Vagina (tissue), 2 donors: Measurements from ENCODE around the gene UGT1A6.

Experiments
- POLR2A ChIP-seq, 2 donors: fragments of 450-650 bp; IDR thresholded peaks; one replicate each; pipeline ENCODE4 v1.6.1; 2017; ENCODE audit warnings: antibody characterized with exemption in 2 of 2, mild to moderate bottlenecking in 2 of 2, moderate library complexity in 2 of 2
- TF ChIP-seq, protein P1 (sequence below), 3 experiments: fragments of 450-650 bp in 2 of 3; fragments of 200-600 bp in 1 of 3; sonication (generic) in 1 of 3; IDR thresholded peaks; one replicate each; pipeline ENCODE4 v1.5.1; 2017 to 2019; ENCODE audit warnings: antibody characterized with exemption in 3 of 3, mild to moderate bottlenecking in 2 of 3, moderate library complexity in 2 of 3

DNA sequence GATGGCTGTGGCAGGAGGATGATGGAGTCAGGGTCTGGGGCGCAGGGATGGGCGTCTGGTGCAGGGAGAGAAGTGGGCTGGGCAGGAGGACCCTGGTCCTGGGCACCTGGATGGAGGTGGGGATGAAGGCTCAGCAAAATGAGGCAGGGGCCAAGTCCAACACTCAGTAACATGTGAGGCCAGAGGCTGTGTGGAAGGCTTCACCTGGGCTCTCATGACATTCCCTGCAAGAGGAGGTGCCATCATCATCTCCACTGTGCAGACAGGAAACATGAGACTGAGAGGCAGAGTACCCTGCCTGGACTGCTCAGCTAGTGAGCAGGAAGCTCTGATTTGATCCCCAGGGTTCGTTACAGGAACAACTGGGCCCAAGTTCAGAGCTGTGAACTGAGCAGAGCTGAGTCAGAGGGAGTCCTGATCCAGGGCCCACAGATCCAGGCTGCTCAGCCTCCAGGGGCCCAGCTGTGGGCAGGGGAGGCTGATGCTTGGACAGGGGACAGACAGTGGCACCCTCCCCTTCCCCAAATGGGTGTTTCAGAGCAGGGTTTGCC is 124.7 kb downstream of the UGT1A6 start:
- TF ChIP-seq, protein P1, sequence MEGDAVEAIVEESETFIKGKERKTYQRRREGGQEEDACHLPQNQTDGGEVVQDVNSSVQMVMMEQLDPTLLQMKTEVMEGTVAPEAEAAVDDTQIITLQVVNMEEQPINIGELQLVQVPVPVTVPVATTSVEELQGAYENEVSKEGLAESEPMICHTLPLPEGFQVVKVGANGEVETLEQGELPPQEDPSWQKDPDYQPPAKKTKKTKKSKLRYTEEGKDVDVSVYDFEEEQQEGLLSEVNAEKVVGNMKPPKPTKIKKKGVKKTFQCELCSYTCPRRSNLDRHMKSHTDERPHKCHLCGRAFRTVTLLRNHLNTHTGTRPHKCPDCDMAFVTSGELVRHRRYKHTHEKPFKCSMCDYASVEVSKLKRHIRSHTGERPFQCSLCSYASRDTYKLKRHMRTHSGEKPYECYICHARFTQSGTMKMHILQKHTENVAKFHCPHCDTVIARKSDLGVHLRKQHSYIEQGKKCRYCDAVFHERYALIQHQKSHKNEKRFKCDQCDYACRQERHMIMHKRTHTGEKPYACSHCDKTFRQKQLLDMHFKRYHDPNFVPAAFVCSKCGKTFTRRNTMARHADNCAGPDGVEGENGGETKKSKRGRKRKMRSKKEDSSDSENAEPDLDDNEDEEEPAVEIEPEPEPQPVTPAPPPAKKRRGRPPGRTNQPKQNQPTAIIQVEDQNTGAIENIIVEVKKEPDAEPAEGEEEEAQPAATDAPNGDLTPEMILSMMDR (IDR thresholded peaks at IDR 0.05): no peak
- TF ChIP-seq POLR2A (IDR thresholded peaks at IDR 0.05): no peak
